GM04503 (cell line): ENCODE results near the gene SLC5A4.
"Not testable (repeated sequence)": the region's sequence is repeated elsewhere in the genome, so short reads cannot be mapped to it uniquely, and the experiment has no call there.

Experiments used
- DNase-seq: peaks from one replicate; pipeline ENCODE4 v3.0.0-alpha.2; 2012; ENCODE audit warnings: low read depth

The SLC5A4 gene

DNA sequence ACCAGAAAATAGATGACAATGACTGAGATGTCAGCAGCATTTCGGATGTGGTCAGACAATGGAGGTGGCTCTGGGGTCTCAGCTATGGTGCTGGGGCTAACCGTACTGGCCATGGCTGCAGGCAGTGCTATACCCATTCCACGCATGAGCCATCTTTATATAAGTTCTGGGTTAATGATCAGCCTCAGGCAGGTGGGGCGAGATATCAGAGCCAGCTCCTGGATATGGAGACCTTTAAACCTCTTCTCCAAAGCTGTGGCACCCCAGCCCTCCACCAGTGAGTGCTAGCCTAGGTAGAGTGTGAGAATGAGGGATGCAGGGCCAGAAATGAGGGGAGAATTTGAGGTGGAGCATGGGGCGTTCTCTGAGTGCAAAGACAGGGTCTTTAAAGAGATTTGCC, at the start of gene SLC5A4:
SLC5A4 (minus strand) TSS at position 131 of the 400 bp plus-strand sequence; CDS start at position 113, 18 bp downstream.
- DNase-seq = no peak

DNA sequence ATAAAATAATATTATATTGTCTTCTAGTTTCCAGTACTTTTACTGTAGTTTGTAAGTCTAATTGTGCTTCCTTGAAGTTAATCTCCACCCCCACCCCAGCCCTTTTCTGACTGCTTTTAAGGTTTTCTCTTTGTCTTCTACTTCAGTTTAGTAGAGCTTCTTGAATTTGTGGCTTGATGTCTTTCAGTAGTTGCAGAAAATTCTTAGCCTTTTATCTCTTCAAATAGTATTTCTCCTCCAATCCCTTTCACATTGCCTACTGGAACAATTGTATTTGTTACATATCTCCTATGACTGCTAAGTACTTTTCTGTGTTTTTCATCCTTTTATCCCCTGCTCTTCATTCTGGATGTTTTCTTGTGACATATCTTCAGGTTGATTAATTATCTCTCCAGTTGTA, 38.8 kb upstream of the SLC5A4 start:
- not testable (repeated sequence) for DNase-seq

DNA sequence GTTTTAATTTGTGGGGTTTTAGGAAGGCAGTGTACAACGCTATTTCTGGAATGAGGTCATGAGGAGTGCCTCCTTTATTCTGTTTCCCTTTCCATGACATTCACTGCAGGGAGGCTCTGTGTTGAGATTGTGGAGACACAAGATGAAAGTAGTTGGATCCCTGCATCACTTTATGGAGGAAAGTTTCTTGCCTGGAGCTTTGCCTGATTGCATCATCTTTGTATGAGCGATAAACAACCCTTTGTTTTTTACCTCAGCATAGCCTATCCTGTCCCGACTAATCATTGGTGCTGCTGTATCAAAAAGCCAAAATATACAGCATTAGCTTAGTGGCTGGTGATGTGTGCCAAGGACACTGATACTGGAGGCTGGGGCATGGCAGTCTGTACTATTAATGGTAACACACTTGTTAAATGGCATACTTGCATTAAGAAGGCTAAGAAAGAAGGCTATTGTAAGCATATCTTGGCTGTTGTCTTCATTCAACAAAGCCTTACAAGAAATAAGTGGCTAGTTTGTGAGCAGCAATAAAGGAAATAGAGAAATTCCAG, 31.2 kb upstream of the SLC5A4 start:
- DNase-seq = no peak

DNA sequence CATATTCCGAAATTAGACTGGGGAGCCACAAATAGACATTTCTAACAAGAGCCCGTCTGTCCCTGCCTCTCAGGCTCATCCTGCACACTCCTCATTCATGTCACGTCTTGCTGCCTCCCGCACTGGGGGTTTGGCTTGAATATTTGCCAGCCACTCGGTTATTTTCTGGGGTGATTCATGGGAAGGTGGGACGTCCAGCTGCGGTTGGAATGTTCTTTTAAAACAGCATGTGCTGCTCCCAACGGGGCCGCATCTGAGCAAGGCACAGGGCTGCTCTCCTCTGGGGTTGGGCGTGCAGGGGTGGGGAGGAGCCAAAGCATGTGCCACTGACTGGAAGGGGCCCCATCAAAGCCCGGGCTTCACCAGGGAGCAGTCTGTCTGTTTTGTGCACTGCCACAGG, 25.9 kb upstream of the SLC5A4 start:
- no peak for DNase-seq

DNA sequence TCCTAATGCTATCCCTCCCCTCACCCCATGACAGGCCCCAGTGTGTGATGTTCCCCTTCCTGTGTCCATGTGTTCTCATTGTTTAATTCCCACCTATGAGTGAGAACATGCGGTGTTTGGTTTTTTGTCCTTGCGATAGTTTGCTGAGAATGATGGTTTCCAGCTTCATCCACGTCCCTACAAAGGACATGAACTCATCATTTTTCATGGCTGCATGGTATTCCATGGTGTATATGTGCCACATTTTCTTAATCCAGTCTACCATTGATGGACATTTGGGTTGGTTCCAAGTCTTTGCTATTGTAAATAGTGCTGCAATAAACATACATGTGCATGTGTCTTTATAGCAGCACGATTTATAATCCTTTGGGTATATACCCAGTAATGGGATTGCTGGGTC, 20.2 kb upstream of the SLC5A4 start:
- not testable (repeated sequence) for DNase-seq

DNA sequence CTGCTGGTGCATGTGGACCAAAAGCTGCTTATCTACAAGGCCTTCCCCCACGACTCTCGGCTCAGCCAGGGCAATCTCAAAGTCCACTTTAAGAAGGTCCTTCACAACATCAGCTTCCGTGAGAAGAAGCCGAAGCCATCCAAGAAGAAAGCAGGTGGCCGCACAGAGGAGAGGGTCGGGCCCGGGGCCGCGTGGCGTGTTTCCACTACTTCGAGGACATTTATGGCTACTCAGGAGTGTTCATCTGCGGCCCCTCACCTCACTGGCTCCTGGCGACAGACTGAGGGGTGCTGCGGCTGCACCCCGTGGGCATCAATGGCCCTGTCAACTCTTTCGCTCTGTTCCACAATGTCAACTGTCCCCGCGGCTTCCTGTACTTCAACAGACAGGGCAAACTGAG, 16.2 kb upstream of the SLC5A4 start:
- no peak for DNase-seq

DNA sequence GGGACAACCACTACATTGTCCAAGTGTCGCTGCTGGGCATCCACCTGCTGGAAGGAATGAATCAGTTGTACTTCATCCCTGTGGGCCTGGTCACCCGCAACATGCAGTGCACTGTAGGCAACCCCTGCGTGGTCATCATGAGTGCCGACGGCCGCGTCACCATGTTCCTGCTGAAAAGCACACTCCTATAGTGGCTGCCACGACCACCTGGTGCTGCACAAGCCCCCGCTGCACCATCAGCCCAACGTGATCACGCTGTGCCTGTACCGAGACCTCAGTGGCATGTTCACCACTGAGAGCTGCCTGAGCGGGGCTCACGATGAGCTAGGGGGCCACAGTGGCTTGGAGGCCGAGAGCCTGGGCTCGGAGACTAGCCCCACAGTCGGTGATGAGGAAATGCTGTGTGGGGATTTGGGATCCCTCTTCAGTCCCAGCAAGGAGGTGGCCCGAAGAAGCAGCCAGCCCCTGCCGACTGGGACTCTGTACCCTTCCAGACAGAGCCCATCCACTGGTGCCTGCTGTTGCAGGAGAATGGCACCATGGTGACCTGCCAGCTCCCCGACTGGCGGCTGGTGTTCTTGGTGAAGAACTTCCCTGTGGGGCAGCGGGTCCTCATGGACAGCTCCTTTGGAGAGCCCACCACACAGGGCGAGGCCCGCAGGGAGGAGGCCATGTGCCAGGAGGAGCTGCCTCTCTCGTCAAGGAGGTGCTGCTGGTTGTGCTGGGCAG, 15.7 kb upstream of the SLC5A4 start:
- no peak for DNase-seq

DNA sequence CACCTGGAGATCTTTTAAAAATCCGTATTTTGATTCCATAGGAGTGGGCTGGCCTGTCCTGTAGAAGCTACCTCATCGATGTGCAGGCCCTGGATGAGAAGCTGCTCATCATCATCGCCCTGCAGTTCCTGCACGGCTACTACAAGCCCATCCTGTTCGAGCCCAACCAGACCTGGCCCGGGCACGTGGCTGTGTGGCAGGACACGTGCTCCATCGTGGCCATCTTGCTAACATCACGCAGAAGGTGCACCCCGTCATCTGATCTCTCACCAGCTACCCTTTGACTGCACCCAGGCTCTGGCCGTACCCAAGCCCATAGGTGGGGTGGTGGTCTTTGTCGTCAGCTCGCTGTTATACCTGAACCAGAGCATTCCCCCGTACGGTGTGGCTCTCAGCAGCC, 14.2 kb upstream of the SLC5A4 start:
- DNase-seq = no peak

DNA sequence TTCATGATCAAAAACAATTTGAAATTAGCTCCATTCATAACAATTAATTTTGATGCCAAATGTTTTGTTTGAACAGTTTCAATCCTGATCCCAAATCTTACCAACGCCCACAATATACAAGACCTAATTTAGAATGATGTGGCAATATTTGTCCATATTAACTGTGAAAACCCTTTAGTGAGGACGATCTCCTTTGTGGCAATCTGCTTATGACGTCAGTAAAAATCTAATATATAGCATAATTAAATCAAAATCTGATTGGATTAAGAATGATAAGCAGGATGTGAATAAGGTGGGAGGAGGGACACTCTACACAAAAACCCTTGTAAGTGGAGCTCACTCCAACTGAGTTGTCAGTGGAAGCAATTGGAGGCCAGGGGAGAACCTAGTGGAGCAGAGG, 11.9 kb upstream of the SLC5A4 start:
- no peak for DNase-seq

DNA sequence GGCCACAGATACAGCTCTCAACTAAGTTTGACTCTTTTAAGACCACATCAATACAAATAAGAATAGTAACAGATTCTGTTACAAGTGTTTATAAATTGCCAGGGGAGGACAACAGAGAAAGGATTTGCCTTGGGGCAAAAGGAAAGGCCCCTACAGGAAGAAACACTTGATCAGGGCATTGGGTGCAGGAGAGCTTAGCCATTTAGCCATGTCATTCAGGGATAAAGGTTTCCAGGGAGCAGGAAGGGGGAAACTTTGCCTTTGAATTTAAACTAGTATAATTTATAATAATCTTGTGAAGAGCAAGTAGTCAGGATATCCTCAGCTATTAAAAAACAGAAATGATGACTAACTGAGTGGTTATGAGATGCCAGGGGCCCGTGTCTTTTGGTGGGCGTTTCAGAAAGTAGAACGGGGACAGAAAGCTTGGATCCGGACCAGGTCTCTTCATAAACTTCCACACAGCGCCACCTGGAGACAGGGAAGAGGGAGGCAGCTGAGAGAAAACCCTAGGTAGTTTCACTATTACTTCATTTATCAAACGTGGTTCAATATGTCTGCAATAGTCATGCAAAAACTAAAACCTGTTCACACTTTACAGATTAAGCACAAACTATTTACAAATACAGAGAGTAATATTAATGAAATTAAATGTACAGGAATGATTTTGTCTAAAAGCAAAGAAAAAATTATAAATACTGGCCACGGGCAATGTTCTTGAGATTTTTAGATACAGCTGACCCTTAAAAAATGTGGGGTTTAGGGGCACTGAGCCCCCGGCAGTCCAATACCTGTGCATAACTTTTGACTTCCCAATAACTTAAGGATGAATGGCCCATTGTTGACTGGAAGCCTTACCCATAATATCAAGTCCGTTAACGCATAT, 11.0 kb upstream of the SLC5A4 start:
- DNase-seq = peak; percentile 11

DNA sequence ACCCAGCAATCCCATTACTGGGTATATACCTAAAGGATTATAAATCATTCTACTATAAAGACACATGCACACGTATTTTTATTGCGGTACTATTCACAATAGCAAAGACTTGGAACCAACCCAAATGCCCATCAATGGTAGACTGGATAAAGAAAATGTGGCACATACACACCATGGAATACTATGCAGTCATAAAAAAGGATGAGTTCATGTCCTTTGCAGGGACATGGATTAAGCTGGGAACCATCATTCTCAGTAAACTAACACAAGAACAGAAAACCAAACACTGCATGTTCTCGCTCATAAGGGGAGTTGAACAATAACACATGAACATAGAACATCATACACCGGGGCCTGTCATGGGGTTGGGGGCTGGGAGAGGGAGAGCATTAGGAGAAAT, 8.5 kb upstream of the SLC5A4 start:
- not testable (repeated sequence) for DNase-seq

DNA sequence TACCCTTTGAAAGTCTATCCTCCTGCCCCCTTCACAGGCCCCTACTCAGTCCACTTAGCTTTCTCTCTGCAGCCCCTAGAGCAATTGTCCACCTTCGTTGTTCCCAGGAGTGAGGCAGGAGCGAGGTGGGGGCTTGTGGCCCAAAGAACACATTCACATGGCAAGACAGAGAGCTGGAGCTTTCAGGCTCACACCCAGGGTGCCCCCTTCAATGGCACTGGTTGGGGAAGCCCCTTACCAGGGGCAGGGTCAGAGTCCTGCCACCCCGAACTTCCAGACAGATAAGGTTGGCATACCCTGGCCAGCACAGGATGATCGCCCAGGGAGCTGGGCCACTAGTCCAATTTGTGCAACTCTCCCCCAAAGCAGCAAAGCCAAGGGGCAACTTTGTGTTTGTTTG, 6.2 kb upstream of the SLC5A4 start:
- DNase-seq = no peak

DNA sequence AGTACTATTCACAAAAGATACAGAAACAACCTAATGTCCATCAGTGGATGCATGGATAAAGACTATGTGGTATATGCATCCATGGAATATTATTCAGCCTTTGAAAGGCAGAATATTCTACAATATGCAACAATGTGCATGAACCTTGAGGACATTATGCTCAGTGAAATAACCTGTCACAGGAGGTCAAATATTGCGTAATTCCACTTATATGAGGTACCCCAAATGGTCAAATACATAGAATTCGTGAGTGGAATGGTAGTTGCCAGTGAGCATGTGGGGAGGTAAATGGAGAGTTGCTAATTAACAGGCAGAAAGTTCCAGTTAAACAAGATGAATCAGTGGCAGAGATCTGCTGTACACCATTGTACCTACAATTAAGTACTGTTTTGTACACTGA, 3.6 kb upstream of the SLC5A4 start:
- DNase-seq = no peak

DNA sequence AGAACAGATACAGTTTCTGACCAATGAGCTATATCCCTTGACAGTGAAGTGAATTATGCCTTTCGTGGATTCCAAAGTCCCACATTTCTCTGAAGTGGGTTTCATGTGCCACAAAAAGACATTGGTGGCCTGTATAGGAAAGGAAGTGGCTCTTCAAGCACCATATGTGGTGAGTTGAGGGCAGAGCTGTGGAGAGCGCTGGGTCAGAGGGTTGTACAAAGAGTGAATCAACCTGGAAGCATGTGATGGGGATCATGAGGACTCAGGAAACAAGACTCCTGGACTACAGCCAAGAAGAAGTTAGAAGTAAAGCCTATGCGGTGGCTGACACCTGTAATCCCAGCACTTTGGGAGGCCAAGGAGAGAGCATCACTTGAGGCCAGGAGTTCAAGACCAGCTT, 579 bp upstream of the SLC5A4 start:
- no peak for DNase-seq

DNA sequence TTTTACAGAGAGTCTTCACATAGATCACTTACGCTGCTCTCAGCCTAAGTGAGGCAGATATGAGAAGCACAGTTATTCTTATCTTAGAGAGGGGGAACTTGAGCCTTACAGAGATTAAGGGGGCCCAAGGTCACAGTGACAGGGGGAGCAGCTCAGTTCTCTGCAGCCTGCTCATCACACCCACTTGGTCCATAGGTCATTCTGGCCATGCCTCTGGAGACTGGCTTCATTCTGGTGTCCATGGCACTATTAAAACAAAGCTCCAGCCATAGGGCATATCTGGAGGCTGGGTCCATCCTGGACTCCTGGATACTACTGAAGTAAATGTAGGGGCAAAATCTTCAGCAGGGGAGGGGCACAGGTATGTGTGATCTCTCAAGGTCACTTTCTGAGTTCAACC, 5.9 kb downstream of the SLC5A4 start:
- no peak for DNase-seq

DNA sequence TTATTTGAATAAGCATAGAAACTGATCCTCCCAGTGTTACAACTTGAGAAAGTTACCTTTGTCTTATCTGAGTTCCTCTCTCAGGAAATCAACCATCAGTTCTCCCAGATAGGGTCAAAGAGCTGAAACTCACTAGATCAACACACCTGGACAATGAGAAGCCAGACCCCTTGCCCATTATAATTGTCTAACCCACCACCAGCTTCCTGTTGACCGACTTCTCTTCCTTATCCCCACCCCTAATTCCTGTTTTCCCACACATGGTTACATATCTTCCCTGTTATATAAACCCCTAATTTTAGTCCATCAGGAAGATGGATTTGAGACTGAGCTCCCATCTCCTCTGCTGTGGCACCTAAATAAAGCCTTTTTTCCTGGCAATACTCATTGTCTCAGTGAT, 6.9 kb downstream of the SLC5A4 start:
- DNase-seq = no peak

DNA sequence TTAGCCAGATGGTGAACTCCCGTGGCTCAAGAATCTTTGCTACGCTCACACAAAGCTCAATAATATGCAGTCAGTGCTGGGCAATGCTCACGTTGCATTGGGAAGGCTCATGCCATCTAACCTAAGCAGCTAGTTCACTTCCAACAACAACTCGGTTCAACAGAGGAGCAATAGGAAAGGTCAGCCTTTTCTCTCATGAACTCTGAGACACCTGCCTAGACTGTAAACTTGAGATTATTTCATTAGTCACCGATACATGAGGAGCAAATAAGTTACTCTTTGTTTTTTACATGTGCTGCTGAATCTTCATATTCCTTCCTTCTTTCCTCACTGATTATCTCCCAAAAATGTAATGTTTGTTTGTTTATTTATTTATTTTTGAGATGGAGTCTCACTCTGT, 9.0 kb downstream of the SLC5A4 start:
- no peak for DNase-seq

DNA sequence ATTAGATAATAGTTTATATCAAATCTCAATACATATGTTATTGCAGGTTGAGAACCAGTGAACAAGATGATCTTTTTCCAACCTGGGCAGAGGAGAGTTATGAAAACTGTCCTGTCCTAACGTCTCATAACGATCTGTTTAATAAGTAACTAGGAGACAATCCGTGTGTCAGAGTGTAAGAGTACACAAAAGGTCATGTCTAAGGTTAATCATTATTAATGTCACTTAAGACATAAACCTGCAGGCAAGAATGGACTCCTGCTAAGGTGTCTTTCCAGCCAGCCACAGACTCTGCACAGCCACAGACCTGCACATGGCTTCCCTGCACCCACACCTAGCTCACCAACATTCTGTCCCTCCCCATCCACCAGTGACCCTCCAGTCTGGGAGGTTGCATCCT, 10.1 kb downstream of the SLC5A4 start:
- DNase-seq = no peak

DNA sequence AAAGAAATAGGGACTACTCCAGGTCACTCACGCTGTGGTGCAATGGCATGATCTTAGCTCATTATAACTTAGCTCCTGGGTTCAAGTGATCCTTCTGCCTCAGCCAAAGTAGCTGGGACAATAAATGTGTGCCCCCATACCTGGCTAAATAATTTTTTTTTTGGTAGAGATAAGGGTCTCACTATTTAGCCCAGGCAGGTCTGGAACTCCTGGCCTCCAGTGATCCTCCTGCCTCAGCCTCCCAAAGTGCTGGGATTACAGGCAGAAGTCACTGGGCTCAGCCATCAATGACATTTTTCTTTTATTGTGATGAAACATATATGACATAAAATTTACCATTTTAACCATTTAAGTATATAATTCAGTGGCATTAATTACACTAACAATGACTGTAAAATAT, 10.6 kb downstream of the SLC5A4 start:
- DNase-seq = no peak

DNA sequence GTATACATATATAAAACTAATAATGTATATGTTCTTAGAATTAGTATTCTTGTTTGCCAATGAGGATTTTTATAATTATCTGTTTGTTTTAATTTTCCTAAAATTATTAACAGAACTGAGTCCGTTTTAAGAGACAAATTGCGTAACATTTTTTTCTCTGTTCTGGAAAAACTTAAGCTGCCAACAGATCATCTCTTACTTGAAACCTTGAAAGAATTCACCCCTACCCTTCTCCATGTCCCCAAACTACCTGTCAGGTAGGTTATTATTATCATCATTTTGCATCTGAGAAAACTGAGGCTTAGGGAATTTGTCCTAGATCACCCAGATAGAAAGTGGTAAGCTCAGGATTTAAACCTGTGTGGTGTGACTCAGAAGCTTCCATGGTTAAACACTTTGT, 14.7 kb downstream of the SLC5A4 start:
- DNase-seq = no peak

DNA sequence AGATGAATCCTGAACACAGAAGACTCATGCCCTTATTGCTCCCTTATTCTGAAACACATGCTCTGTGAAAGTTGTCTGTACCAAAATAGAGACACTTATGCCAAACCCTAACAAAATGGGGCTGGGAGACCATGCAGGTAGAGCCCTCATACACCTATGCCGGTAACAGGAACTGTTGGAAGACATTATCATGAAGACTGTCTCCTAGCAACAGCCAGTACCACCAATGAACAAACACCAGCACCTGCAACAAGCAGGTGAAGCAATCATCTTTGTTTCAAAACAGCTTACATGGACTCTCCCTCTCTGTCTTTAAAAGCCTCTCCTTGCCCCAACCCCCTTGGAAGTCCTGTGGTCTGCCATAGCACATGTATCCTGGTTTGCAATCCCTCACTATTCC, 17.2 kb downstream of the SLC5A4 start:
- no peak for DNase-seq

DNA sequence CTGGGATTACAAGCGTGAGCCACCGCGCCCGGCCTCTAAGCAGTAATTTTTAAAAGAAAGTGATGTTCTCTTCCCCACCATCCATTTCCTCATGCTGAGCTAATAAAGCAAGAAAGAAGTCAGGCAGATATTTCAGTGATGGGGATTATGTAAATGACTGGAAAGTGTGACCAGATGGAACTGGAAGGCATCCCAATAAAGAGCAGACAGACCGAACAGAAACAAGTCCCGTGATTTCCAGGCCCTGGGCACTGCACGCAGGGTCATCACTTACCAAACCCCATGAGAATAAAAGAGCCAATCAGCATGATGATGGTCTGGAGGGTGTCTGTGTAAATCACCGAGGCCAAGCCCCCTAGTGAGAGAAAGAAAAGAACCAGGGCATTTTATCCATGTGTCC, 18.2 kb downstream of the SLC5A4 start:
- no peak for DNase-seq

DNA sequence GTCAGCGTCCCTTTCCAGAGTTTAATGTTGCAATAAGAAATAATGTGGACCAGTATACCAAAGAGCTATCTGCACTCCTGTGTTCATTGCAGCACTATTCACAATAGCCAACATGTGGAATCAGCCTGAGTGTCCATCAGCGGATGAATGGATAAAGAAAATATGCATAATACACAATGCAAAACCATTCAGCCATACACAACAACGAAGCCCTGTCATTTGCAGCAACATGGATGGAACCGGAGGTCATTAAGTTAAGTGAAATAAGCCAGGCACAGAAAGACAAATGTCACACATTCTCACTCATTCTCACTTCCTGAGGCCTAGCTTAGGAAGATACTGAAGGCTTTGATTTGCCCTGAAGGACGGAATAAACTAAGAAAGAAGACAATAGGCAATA, 22.1 kb downstream of the SLC5A4 start:
- DNase-seq = no peak
